HEK293 (cell line): ENCODE measurements around the gene CCDC14.

Experiments used
- GLI2 ChIP-seq: fragments of 450-650 bp; formaldehyde crosslinking; IDR thresholded peaks from 2 replicates; pipeline ENCODE4; 2017; ENCODE audit warnings: missing biosample characterization, missing genetic modification characterization, low read depth, borderline replicate concordance
- KLF8 ChIP-seq: fragments of 450-650 bp; formaldehyde crosslinking; IDR thresholded peaks from 2 replicates; pipeline ENCODE4 v1.5.1; 2016; ENCODE audit warnings: missing biosample characterization, missing genetic modification characterization
- SP2 ChIP-seq: fragments of 450-650 bp; formaldehyde crosslinking; IDR thresholded peaks from 2 replicates; pipeline ENCODE4 v1.5.1; 2016; ENCODE audit warnings: missing biosample characterization, missing genetic modification characterization
- ZBTB17 ChIP-seq: fragments of 450-650 bp; formaldehyde crosslinking; IDR thresholded peaks from 2 replicates; pipeline ENCODE4 v1.5.1; 2016; ENCODE audit warnings: missing biosample characterization, missing genetic modification characterization
- ZEB2 ChIP-seq: fragments of 450-650 bp; formaldehyde crosslinking; IDR thresholded peaks from 2 replicates; pipeline ENCODE4 v1.5.1; 2016; ENCODE audit warnings: missing biosample characterization, missing genetic modification characterization
- ZNF140 ChIP-seq: fragments of 450-650 bp; formaldehyde crosslinking; IDR thresholded peaks from 2 replicates; pipeline ENCODE4 v1.5.1; 2016; ENCODE audit warnings: missing biosample characterization, missing genetic modification characterization
- ZNF366 ChIP-seq: fragments of 450-650 bp; formaldehyde crosslinking; conservative IDR thresholded peaks from 2 replicates; pipeline ENCODE4 v1.5.1; 2016; ENCODE audit warnings: missing biosample characterization, missing genetic modification characterization
- ZNF391 ChIP-seq: fragments of 450-650 bp; formaldehyde crosslinking; IDR thresholded peaks from 2 replicates; pipeline ENCODE4 v1.5.1; 2016; ENCODE audit warnings: low read depth, missing biosample characterization, missing genetic modification characterization, borderline replicate concordance
- ZNF416 ChIP-seq: fragments of 450-650 bp; formaldehyde crosslinking; IDR thresholded peaks from 2 replicates; pipeline ENCODE4 v1.5.1; 2016; ENCODE audit warnings: missing biosample characterization, missing genetic modification characterization
- ZNF747 ChIP-seq: fragments of 450-650 bp; formaldehyde crosslinking; IDR thresholded peaks from 2 replicates; pipeline ENCODE4 v1.5.1; 2016; ENCODE audit warnings: missing biosample characterization, missing genetic modification characterization
- TF ChIP-seq, protein P1 (sequence below): fragments of 450-650 bp; formaldehyde crosslinking; IDR thresholded peaks from 2 replicates; pipeline ENCODE4 v1.5.1; 2016; ENCODE audit warnings: missing biosample characterization, missing genetic modification characterization
- TF ChIP-seq, protein P2 (sequence below): fragments of 450-650 bp; formaldehyde crosslinking; IDR thresholded peaks from 2 replicates; pipeline ENCODE4 v1.5.1; 2017; ENCODE audit warnings: missing biosample characterization, missing genetic modification characterization
- TF ChIP-seq, protein P3 (sequence below): fragments of 450-650 bp; formaldehyde crosslinking; conservative IDR thresholded peaks from 2 replicates; pipeline ENCODE4 v1.5.1; 2016; ENCODE audit warnings: low read depth, missing biosample characterization, missing genetic modification characterization
- TF ChIP-seq, protein P4 (sequence below): fragments of 450-650 bp; formaldehyde crosslinking; IDR thresholded peaks from 2 replicates; pipeline ENCODE4 v1.5.1; 2016; ENCODE audit warnings: missing biosample characterization, missing genetic modification characterization, borderline replicate concordance
- TF ChIP-seq, protein P5 (sequence below): fragments of 450-650 bp; formaldehyde crosslinking; IDR thresholded peaks from 2 replicates; pipeline ENCODE4 v1.5.1; 2016; ENCODE audit warnings: missing biosample characterization, missing genetic modification characterization, low read depth
- TF ChIP-seq, protein P6 (sequence below): fragments of 450-650 bp; formaldehyde crosslinking; IDR thresholded peaks from 2 replicates; pipeline ENCODE4 v1.5.1; 2016; ENCODE audit warnings: missing biosample characterization, missing genetic modification characterization
- TF ChIP-seq, protein P7 (sequence below): fragments of 450-650 bp; formaldehyde crosslinking; conservative IDR thresholded peaks from 2 replicates; pipeline ENCODE4 v1.5.1; 2016; ENCODE audit warnings: low read depth, missing biosample characterization, missing genetic modification characterization

The CCDC14 gene

DNA sequence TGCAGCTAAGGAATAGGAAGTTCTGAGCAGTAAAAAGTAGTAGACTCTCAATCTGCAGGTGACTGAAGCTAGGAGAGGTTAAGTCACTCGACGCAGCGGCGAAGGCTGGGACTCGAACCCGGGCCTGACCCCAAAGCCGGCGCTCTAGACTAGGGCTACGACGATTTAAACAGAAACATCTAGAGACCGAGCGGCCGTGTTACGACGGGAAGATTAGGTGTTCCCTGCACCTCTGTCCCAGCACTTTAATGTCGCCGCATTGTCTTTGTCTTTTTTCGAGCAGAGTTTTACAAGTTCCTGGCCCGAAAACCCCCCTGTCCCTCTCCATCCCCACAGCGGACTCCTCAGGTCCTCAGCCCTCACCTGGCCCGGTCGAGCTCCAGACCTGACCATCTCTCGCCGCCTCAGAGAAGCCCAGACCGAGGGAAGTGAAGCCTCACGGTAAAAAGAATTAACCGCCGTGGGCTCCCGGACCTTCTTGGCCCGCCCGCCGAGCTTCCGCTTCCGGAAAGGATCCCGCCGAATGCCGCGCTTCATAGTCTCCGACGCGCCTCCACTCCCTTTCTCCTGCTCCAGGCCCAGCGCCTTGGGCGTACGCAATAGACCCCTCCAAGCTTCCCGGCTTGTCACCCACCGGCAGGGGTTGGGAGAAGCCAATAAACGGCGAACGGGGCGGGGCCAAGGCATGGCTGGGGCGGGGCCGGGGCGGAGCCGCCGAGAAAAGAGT lies at the start of gene CCDC14 (continued):
- TF ChIP-seq, protein P1, sequence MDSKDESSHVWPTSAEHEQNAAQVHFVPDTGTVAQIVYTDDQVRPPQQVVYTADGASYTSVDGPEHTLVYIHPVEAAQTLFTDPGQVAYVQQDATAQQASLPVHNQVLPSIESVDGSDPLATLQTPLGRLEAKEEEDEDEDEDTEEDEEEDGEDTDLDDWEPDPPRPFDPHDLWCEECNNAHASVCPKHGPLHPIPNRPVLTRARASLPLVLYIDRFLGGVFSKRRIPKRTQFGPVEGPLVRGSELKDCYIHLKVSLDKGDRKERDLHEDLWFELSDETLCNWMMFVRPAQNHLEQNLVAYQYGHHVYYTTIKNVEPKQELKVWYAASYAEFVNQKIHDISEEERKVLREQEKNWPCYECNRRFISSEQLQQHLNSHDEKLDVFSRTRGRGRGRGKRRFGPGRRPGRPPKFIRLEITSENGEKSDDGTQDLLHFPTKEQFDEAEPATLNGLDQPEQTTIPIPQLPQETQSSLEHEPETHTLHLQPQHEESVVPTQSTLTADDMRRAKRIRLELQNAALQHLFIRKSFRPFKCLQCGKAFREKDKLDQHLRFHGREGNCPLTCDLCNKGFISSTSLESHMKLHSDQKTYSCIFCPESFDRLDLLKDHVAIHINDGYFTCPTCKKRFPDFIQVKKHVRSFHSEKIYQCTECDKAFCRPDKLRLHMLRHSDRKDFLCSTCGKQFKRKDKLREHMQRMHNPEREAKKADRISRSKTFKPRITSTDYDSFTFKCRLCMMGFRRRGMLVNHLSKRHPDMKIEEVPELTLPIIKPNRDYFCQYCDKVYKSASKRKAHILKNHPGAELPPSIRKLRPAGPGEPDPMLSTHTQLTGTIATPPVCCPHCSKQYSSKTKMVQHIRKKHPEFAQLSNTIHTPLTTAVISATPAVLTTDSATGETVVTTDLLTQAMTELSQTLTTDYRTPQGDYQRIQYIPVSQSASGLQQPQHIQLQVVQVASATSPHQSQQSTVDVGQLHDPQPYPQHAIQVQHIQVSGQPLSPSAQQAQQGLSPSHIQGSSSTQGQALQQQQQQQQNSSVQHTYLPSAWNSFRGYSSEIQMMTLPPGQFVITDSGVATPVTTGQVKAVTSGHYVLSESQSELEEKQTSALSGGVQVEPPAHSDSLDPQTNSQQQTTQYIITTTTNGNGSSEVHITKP (tag by site-specific recombination) = peak; percentile 87
- TF ChIP-seq GLI2 (tag by site-specific recombination) (no peak), KLF8 (tag by site-specific recombination) (peak; percentile 75; the same call in 1 of the 2 replicates), ZNF416 (no peak), SP2 (tag by site-specific recombination) (peak; percentile 84), ZEB2 (0 out of 2 replicates have a peak, but pooled peaks have one; percentile 13), ZBTB17 (tag by site-specific recombination) (no peak), ZNF140 (tag by site-specific recombination) (no peak), ZNF391 (tag by site-specific recombination) (no peak), ZNF747 (no peak), ZNF366 (peak; percentile 83)
- TF ChIP-seq, protein P2, sequence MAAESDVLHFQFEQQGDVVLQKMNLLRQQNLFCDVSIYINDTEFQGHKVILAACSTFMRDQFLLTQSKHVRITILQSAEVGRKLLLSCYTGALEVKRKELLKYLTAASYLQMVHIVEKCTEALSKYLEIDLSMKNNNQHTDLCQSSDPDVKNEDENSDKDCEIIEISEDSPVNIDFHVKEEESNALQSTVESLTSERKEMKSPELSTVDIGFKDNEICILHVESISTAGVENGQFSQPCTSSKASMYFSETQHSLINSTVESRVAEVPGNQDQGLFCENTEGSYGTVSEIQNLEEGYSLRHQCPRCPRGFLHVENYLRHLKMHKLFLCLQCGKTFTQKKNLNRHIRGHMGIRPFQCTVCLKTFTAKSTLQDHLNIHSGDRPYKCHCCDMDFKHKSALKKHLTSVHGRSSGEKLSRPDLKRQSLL = 0 out of 2 replicates have a peak, but pooled peaks have one; percentile 50
- TF ChIP-seq, protein P3, sequence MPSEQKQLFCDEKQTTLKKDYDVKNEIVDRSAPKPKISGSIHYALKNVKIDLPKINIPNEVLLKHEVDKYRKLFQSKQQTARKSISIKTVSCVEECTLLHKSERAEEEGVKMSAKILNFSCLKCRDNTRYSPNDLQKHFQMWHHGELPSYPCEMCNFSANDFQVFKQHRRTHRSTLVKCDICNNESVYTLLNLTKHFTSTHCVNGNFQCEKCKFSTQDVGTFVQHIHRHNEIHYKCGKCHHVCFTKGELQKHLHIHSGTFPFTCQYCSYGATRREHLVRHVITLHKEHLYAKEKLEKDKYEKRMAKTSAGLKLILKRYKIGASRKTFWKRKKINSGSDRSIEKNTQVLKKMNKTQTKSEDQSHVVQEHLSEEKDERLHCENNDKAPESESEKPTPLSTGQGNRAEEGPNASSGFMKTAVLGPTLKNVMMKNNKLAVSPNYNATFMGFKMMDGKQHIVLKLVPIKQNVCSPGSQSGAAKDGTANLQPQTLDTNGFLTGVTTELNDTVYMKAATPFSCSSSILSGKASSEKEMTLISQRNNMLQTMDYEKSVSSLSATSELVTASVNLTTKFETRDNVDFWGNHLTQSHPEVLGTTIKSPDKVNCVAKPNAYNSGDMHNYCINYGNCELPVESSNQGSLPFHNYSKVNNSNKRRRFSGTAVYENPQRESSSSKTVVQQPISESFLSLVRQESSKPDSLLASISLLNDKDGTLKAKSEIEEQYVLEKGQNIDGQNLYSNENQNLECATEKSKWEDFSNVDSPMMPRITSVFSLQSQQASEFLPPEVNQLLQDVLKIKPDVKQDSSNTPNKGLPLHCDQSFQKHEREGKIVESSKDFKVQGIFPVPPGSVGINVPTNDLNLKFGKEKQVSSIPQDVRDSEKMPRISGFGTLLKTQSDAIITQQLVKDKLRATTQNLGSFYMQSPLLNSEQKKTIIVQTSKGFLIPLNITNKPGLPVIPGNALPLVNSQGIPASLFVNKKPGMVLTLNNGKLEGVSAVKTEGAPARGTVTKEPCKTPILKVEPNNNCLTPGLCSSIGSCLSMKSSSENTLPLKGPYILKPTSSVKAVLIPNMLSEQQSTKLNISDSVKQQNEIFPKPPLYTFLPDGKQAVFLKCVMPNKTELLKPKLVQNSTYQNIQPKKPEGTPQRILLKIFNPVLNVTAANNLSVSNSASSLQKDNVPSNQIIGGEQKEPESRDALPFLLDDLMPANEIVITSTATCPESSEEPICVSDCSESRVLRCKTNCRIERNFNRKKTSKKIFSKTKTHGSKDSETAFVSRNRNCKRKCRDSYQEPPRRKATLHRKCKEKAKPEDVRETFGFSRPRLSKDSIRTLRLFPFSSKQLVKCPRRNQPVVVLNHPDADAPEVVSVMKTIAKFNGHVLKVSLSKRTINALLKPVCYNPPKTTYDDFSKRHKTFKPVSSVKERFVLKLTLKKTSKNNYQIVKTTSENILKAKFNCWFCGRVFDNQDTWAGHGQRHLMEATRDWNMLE (tag by site-specific recombination) = 0 out of 2 replicates have a peak, but pooled peaks have one; percentile 30
- TF ChIP-seq, protein P4, sequence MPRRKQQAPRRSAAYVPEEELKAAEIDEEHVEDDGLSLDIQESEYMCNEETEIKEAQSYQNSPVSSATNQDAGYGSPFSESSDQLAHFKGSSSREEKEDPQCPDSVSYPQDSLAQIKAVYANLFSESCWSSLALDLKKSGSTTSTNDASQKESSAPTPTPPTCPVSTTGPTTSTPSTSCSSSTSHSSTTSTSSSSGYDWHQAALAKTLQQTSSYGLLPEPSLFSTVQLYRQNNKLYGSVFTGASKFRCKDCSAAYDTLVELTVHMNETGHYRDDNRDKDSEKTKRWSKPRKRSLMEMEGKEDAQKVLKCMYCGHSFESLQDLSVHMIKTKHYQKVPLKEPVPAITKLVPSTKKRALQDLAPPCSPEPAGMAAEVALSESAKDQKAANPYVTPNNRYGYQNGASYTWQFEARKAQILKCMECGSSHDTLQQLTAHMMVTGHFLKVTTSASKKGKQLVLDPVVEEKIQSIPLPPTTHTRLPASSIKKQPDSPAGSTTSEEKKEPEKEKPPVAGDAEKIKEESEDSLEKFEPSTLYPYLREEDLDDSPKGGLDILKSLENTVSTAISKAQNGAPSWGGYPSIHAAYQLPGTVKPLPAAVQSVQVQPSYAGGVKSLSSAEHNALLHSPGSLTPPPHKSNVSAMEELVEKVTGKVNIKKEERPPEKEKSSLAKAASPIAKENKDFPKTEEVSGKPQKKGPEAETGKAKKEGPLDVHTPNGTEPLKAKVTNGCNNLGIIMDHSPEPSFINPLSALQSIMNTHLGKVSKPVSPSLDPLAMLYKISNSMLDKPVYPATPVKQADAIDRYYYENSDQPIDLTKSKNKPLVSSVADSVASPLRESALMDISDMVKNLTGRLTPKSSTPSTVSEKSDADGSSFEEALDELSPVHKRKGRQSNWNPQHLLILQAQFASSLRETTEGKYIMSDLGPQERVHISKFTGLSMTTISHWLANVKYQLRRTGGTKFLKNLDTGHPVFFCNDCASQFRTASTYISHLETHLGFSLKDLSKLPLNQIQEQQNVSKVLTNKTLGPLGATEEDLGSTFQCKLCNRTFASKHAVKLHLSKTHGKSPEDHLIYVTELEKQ (tag by site-specific recombination) = no peak
- TF ChIP-seq, protein P5, sequence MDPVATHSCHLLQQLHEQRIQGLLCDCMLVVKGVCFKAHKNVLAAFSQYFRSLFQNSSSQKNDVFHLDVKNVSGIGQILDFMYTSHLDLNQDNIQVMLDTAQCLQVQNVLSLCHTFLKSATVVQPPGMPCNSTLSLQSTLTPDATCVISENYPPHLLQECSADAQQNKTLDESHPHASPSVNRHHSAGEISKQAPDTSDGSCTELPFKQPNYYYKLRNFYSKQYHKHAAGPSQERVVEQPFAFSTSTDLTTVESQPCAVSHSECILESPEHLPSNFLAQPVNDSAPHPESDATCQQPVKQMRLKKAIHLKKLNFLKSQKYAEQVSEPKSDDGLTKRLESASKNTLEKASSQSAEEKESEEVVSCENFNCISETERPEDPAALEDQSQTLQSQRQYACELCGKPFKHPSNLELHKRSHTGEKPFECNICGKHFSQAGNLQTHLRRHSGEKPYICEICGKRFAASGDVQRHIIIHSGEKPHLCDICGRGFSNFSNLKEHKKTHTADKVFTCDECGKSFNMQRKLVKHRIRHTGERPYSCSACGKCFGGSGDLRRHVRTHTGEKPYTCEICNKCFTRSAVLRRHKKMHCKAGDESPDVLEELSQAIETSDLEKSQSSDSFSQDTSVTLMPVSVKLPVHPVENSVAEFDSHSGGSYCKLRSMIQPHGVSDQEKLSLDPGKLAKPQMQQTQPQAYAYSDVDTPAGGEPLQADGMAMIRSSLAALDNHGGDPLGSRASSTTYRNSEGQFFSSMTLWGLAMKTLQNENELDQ (tag by site-specific recombination) = no peak
- TF ChIP-seq, protein P6, sequence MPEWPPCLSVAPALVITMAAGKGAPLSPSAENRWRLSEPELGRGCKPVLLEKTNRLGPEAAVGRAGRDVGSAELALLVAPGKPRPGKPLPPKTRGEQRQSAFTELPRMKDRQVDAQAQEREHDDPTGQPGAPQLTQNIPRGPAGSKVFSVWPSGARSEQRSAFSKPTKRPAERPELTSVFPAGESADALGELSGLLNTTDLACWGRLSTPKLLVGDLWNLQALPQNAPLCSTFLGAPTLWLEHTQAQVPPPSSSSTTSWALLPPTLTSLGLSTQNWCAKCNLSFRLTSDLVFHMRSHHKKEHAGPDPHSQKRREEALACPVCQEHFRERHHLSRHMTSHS (tag by site-specific recombination) = no peak
- TF ChIP-seq, protein P7, sequence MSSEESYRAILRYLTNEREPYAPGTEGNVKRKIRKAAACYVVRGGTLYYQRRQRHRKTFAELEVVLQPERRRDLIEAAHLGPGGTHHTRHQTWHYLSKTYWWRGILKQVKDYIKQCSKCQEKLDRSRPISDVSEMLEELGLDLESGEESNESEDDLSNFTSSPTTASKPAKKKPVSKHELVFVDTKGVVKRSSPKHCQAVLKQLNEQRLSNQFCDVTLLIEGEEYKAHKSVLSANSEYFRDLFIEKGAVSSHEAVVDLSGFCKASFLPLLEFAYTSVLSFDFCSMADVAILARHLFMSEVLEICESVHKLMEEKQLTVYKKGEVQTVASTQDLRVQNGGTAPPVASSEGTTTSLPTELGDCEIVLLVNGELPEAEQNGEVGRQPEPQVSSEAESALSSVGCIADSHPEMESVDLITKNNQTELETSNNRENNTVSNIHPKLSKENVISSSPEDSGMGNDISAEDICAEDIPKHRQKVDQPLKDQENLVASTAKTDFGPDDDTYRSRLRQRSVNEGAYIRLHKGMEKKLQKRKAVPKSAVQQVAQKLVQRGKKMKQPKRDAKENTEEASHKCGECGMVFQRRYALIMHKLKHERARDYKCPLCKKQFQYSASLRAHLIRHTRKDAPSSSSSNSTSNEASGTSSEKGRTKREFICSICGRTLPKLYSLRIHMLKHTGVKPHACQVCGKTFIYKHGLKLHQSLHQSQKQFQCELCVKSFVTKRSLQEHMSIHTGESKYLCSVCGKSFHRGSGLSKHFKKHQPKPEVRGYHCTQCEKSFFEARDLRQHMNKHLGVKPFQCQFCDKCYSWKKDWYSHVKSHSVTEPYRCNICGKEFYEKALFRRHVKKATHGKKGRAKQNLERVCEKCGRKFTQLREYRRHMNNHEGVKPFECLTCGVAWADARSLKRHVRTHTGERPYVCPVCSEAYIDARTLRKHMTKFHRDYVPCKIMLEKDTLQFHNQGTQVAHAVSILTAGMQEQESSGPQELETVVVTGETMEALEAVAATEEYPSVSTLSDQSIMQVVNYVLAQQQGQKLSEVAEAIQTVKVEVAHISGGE (tag by site-specific recombination) = peak; percentile 95
- TF ChIP-seq, all 188 proteins: peak for 23
